MCF 10A (cell line): ENCODE results near the gene PGBD2. TPM values are rescaled to one million over a fixed set of nuclear protein-coding genes. Genes with fewer than 3 reads are reported as not detected.
"Not testable (repeated sequence)": the region's sequence is repeated elsewhere in the genome, so short reads cannot be mapped to it uniquely, and the experiment has no call there.

ENCODE experiments used
- BruUV-seq: library from RNA; stranded (reverse); fragments of 400-500 nt; replicated peaks from 2 replicates; lab custom pipeline; 2021; lab: Mats Ljungman, UMichigan
- CTCF ChIA-PET: fragments of 300-600 bp; sonication (Branson Sonifier 250); formaldehyde crosslinking; extraction: SDS; loops from one replicate; lab custom pipeline; 2021; ENCODE audit warnings: antibody characterized with exemption, inconsistent platforms; lab: Yijun Ruan, JAX
- POLR2A ChIA-PET: fragments of 300-600, 350-650 bp; sonication (Branson Sonifier 250); formaldehyde crosslinking; extraction: SDS; loops from one replicate; lab custom pipeline; 2020; ENCODE audit warnings: antibody characterized with exemption, inconsistent platforms; lab: Yijun Ruan, JAX
- DNase-seq: peaks from one replicate; pipeline ENCODE4 v3.0.0-alpha.2; 2018; ENCODE audit not compliant: unreplicated experiment
- H3K27ac Mint-ChIP-seq: one replicate; pipeline ENCODE4 v1.8.0; 2022; ENCODE audit warnings: mild to moderate bottlenecking, low read depth, mixed read lengths; ENCODE audit not compliant: unreplicated experiment
- H3K27me3 Mint-ChIP-seq: one replicate; pipeline ENCODE4 v1.8.0; 2022; ENCODE audit warnings: mixed read lengths; ENCODE audit not compliant: insufficient read depth, unreplicated experiment
- H3K36me3 Mint-ChIP-seq: one replicate; pipeline ENCODE4 v1.8.0; 2022; ENCODE audit warnings: mild to moderate bottlenecking, moderate library complexity, mixed read lengths; ENCODE audit not compliant: insufficient read depth, unreplicated experiment
- H3K4me1 Mint-ChIP-seq: one replicate; pipeline ENCODE4 v1.8.0; 2022; ENCODE audit warnings: mixed read lengths; ENCODE audit not compliant: insufficient read depth, unreplicated experiment
- H3K4me3 Mint-ChIP-seq: one replicate; pipeline ENCODE4 v1.8.0; 2022; ENCODE audit warnings: mild to moderate bottlenecking, moderate library complexity, mixed read lengths; ENCODE audit not compliant: unreplicated experiment
- H3K9me3 Mint-ChIP-seq: one replicate; pipeline ENCODE4 v1.8.0; 2022; ENCODE audit warnings: mixed read lengths; ENCODE audit not compliant: unreplicated experiment
- CTCF ChIP-seq: fragments of 200-600 bp; IDR thresholded peaks from one replicate; pipeline ENCODE4 v1.8.0; 2022; ENCODE audit warnings: antibody characterized with exemption, mild to moderate bottlenecking; ENCODE audit not compliant: unreplicated experiment
- intact Hi-C: fragments of 100-400 bp; cut with micrococcal nuclease; formaldehyde crosslinking; loops from 2 replicates; pipeline ENCODE4 v1.14.1; 2022
- total RNA-seq: library from RNA; stranded (reverse); gene quantifications from 2 replicates; pipeline ENCODE4 v1.2.3, GENCODE V29; 2022

The PGBD2 gene
- total RNA-seq, 1 experiment from 2014 or later = 5.2 TPM

DNA sequence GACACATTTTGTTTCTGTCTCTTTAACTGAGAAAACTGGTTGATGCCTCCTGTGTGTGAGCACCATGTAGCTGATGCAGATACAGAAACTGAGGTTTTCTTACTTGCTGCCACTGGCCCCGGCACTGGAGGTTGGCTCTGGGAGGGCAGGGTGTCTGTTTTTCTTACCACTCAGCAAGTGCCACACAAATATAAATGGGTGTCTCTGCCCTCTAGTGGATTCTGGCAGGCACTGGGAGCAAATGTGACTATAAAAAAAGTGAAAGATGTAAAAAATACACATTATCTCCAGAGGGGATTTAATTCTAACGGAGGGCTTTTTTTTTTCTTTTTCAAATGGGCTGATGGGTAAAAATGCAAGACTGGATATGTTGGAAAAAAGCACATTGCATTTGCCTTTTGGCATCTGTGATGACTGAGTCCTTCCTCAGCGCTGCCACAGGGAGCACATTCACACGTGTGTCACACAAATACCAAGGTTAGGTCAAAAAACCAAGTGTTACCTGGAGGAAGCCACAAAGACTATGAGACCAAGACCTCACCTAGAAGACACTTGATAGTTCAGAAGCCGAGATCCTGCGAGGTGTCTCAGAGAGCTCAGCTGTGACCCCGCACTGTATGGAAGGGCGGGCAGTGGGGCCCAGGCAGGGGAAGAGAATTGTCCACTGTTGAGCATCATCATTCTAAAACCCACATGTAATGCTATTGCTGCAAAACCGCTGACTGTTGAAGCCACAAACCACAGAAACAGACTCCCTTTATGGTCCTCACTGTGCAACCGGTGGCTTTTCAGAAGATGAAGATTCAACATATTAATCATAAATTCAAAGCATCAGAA, 18.9 kb downstream of the PGBD2 start:
- ChIA-PET POLR2A (interaction anchor here (0.6 to 2.8 kb wide), 3 partner anchors 51 to 99 kb away, joined by 3 to 5 read pairs (median 4); partner anchors contain the start of gene SH3BP5L), CTCF (interaction anchor here (0.7 to 5.4 kb wide), 22 partner anchors 11 to 520 kb away, joined by 3 to 46 read pairs (median 4); partner anchors contain the start of genes ZNF672 and ZNF692)
- TF ChIP-seq CTCF = peak; percentile 89
- Mint-ChIP-seq H3K4me3 (no peak overlapping the region), H3K27me3 (no peaks in the 10 kb centered on the region), H3K9me3 (no peaks in the 10 kb centered on the region), H3K4me1 (peaks cover 20% of the 10 kb centered on the region), H3K36me3 (peaks cover 9% of the 10 kb centered on the region), H3K27ac (no peak overlapping the region)
- DNase-seq = peak; percentile 85
- intact Hi-C loops = loop anchor here (1.0 kb wide), 3 partner anchors 19 to 99 kb away; partner anchors contain the start of gene PGBD2
- no TSS peak for BruUV-seq

DNA sequence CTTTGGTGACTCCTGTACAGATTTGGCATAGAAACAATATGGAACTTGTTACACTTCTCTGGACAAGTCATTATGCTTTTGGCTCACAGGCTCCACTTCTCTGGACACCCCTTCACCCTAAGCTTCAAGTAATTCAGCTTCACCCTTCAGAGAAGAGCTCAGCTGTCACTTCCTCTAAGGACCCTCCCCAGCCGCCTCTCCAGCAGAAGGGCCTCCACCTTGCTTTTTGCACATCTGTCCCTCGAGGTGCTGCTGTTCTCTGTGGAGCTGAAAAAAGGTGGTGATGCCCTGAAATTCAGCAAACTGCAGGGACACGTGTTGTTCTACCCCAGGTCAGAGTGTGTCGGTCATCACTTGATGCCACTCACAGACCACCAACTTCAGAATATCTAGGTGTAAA, 19.8 kb downstream of the PGBD2 start:
- H3K4me3 Mint-ChIP-seq, intact Hi-C loops, H3K27ac Mint-ChIP-seq, DNase-seq, H3K27me3 Mint-ChIP-seq, BruUV-seq, H3K9me3 Mint-ChIP-seq, H3K36me3 Mint-ChIP-seq: not testable (repeated sequence)
- H3K4me1 Mint-ChIP-seq = peaks cover 20% of the 10 kb centered on the region
- ChIA-PET POLR2A (interaction anchor here (0.6 to 2.8 kb wide), 7 partner anchors 36 to 100 kb away, joined by 3 to 5 read pairs (median 4); partner anchors contain the start of genes SH3BP5L and ZNF672), CTCF (interaction anchor here (0.6 to 5.4 kb wide), 25 partner anchors 12 to 1245 kb away, joined by 3 to 46 read pairs (median 4); partner anchors contain the start of genes OR2L3, ZNF672 and ZNF692)

- Mint-ChIP-seq H3K36me3 (no peaks in the 10 kb centered on the region), H3K9me3 (no peaks in the 10 kb centered on the region), H3K4me3 (no peak overlapping the region), H3K27me3 (no peaks in the 10 kb centered on the region), H3K4me1 (peaks cover 20% of the 10 kb centered on the region), H3K27ac (no peak overlapping the region)
- no peak for TF ChIP-seq CTCF
- ChIA-PET POLR2A (interaction anchor here (0.6 to 2.8 kb wide), 7 partner anchors 37 to 100 kb away, joined by 3 to 5 read pairs (median 4); partner anchors contain the start of genes SH3BP5L, ZNF672 and ZNF692), CTCF (interaction anchor here (0.6 to 5.4 kb wide), 24 partner anchors 12 to 1245 kb away, joined by 3 to 46 read pairs (median 4); partner anchors contain the start of genes OR2L3, ZNF672 and ZNF692)
- intact Hi-C loops = no loop called here
- no TSS peak for BruUV-seq
- peak; percentile 38 for DNase-seq
Observed at GRCh38 chr1:248926401-248927182, 20.6 kb downstream of the PGBD2 start.

DNA sequence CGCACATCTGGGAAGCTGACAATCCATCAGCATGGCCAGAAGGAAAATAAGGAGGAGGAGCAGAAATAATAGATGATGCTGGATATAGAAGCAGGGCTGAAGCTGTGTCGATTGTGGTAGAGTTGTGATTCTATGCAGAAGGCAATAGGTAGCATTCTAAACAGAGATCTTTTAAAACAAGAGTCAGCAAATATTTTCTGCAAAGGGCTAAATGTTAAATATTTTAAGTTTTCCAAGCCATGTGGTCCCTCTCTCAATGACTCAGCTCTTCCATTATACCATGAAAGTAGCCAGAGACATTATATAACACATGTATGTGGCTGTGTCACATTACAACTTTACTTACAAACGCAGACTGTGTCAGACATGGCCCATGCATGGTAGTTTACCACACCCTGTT, 21.2 kb downstream of the PGBD2 start:
- POLR2A ChIA-PET = interaction anchor here (1.7 to 2.8 kb wide), 3 partner anchors 69 to 101 kb away, joined by 5 read pairs; partner anchors contain the start of genes SH3BP5L and ZNF672
- H3K4me3 Mint-ChIP-seq, DNase-seq, H3K9me3 Mint-ChIP-seq, H3K27me3 Mint-ChIP-seq, H3K36me3 Mint-ChIP-seq, BruUV-seq, intact Hi-C loops, H3K27ac Mint-ChIP-seq: not testable (repeated sequence)
- H3K4me1 Mint-ChIP-seq = peaks cover 20% of the 10 kb centered on the region
- CTCF ChIA-PET = interaction anchor here (0.6 to 5.4 kb wide), 14 partner anchors 13 to 1874 kb away, joined by 3 to 46 read pairs (median 4); partner anchors contain the start of genes ZNF672 and ZNF692

GRCh38 chr1:248928122-248928521, 22.1 kb downstream of the PGBD2 start:
- CTCF ChIA-PET = interaction anchor here (0.6 to 3.3 kb wide), 3 partner anchors 20 to 1875 kb away, joined by 3 to 12 read pairs (median 4); partner anchors contain the start of gene ZNF672
- H3K27ac Mint-ChIP-seq, DNase-seq, H3K4me3 Mint-ChIP-seq, H3K27me3 Mint-ChIP-seq, H3K9me3 Mint-ChIP-seq, POLR2A ChIA-PET, BruUV-seq, H3K36me3 Mint-ChIP-seq, intact Hi-C loops: not testable (repeated sequence)
- H3K4me1 Mint-ChIP-seq = peaks cover 20% of the 10 kb centered on the region

DNA sequence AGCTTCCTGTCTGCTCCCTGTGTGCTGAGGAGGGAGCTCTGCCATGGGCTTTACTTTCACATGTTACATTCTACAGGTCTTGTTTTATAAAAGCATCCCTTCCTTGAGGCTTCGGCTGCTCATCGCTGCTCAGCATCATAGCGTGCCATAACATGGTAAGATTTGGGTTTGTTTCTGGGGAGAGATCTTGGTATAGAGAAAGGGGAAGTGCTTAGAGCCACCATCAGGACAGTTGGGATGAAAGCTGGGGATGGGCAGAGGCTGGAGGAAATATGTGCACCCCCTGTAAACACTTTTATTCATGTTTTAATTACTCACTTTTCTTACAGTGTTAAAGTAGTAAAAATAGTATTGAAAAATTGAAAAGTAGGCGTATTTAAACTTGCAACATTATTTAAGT, 24.0 kb downstream of the PGBD2 start:
- CTCF ChIA-PET, BruUV-seq: not testable (repeated sequence)

More for the DNA sequence above, 24.0 kb downstream of the PGBD2 start:
- H3K36me3 Mint-ChIP-seq, intact Hi-C loops, H3K27ac Mint-ChIP-seq, H3K4me3 Mint-ChIP-seq, H3K27me3 Mint-ChIP-seq, DNase-seq, H3K9me3 Mint-ChIP-seq: not testable (repeated sequence)
- POLR2A ChIA-PET = interaction anchor here (0.7 kb wide), 1 partner anchor 101 kb away, joined by 3 read pairs; no protein-coding TSS in a partner anchor
- peaks cover 15% of the 10 kb centered on the region for H3K4me1 Mint-ChIP-seq
